Keratinocyte (primary cell): ENCODE data around the gene NPVF. TPM values are rescaled to one million over a fixed set of nuclear protein-coding genes. Genes with fewer than 3 reads are reported as not detected.

Experiments
- DNase-seq: peaks from one replicate; pipeline ENCODE4 v3.0.0-alpha.2; 2011; ENCODE audit warnings: low read depth, missing footprints, low spot score
- FAIRE-seq: peaks from 2 replicates; lab custom pipeline; 2011; peaks lifted over from hg19 to GRCh38; lab: Jason Lieb, UNC
- H2AFZ ChIP-seq: 2 replicates; pipeline ENCODE4 v1.6.0; 2012; ENCODE audit warnings: low read length, control low read depth, inconsistent platforms; ENCODE audit not compliant: control insufficient read depth
- H3K27ac ChIP-seq: 2 replicates; pipeline ENCODE4 v1.5.1; 2011; ENCODE audit warnings: low read length; ENCODE audit not compliant: control insufficient read depth, insufficient read depth
- H3K27me3 ChIP-seq: 3 replicates; pipeline ENCODE4 v1.6.0; 2011; ENCODE audit warnings: low read length; ENCODE audit not compliant: control insufficient read depth, insufficient read depth; ENCODE audit errors: extremely low read depth
- H3K36me3 ChIP-seq, 2 experiments: 2 replicates in 1 of 2; 3 replicates in 1 of 2; pipeline ENCODE4 v1.5.1; 2011; ENCODE audit warnings: low read length in 2 of 2, mild to moderate bottlenecking in 1 of 2; ENCODE audit not compliant: control insufficient read depth in 2 of 2, insufficient read depth in 2 of 2; ENCODE audit errors: extremely low read depth in 1 of 2
- H3K4me1 ChIP-seq: 3 replicates; pipeline ENCODE4 v1.5.1; 2011; ENCODE audit warnings: low read length; ENCODE audit not compliant: control insufficient read depth, insufficient read depth; ENCODE audit errors: extremely low read depth
- H3K4me2 ChIP-seq: 3 replicates; pipeline ENCODE4 v1.6.0; 2011; ENCODE audit warnings: low read depth, low read length; ENCODE audit not compliant: control insufficient read depth, insufficient read depth; ENCODE audit errors: extremely low read depth
- H3K4me3 ChIP-seq, 3 experiments: fragments of 200-600 bp in 1 of 3; sonication (generic) in 1 of 3; 2 replicates in 2 of 3; 3 replicates in 1 of 3; pipeline ENCODE4 v1.5.1; 2011 to 2016; ENCODE audit warnings: low read length in 3 of 3, mild to moderate bottlenecking in 3 of 3, control low read depth in 2 of 3, inconsistent platforms in 1 of 3, low read depth in 1 of 3, mixed read lengths in 1 of 3, mixed run types in 1 of 3, moderate library complexity in 1 of 3; ENCODE audit not compliant: control insufficient read depth in 2 of 3, insufficient read depth in 2 of 3; ENCODE audit errors: extremely low read depth in 1 of 3
- H3K79me2 ChIP-seq: 2 replicates; pipeline ENCODE4 v1.6.0; 2012; ENCODE audit warnings: low read length; ENCODE audit not compliant: control insufficient read depth, insufficient read depth
- H3K9ac ChIP-seq: 3 replicates; pipeline ENCODE4 v1.6.0; 2011; ENCODE audit warnings: low read length; ENCODE audit not compliant: control insufficient read depth, insufficient read depth; ENCODE audit errors: extremely low read depth
- H3K9me1 ChIP-seq: 3 replicates; pipeline ENCODE4 v1.6.0; 2011; ENCODE audit warnings: low read length; ENCODE audit not compliant: control insufficient read depth, insufficient read depth; ENCODE audit errors: extremely low read depth
- H3K9me3 ChIP-seq: 2 replicates; pipeline ENCODE4 v1.5.1; 2012; ENCODE audit warnings: low read depth, low read length; ENCODE audit not compliant: control insufficient read depth
- H4K20me1 ChIP-seq: 3 replicates; pipeline ENCODE4 v1.6.0; 2011; ENCODE audit warnings: low read length; ENCODE audit not compliant: control insufficient read depth, insufficient read depth; ENCODE audit errors: extremely low read depth
- CTCF ChIP-seq, 3 experiments: IDR thresholded peaks in 1 of 3; conservative IDR thresholded peaks in 1 of 3; optimal IDR thresholded peaks in 1 of 3; 2 replicates in 2 of 3; 3 replicates in 1 of 3; pipeline versions ENCODE3 to v1.5.1; 2011; ENCODE audit warnings: low read length in 3 of 3, mild to moderate bottlenecking in 3 of 3, moderate library complexity in 2 of 3, control low read depth in 1 of 3, inconsistent platforms in 1 of 3; ENCODE audit not compliant: insufficient read depth in 2 of 3; ENCODE audit errors: extremely low read depth in 1 of 3
- EZH2 ChIP-seq: IDR thresholded peaks from one replicate; pipeline ENCODE4 v1.6.1; 2012; ENCODE audit warnings: inconsistent platforms, mild to moderate bottlenecking, low read length, moderate library complexity
- dilution Hi-C: fragments of 300-500 bp; cut with MboI; formaldehyde crosslinking; loops from one replicate; pipeline ENCODE4 v1.7.0; 2020; ENCODE audit warnings: low sequenced_read_pairs; ENCODE audit not compliant: extremely low pct_ligation_motif_present
- polyA plus RNA-seq, 5 experiments: library from polyadenylated mRNA; depleted of rRNA in 3 of 5; stranded (reverse) in 3 of 5; stranded (forward) in 1 of 5; unstranded in 1 of 5; fragments of >200 nt; gene quantifications; 1 replicate in 1 of 5; 2 replicates in 3 of 5; 3 replicates in 1 of 5; pipeline versions ENCODE4 v1.2.1 to v1.2.3, GENCODE V29; 2011 to 2012; ENCODE audit warnings: missing spikeins in 2 of 5, low read depth in 1 of 5, low replicate concordance in 1 of 5

NPVF gene
- polyA plus RNA-seq, 1 donor (not counting 4 experiments of a cell fraction or from before 2014, with no cell fraction given) = not detected

- Histone ChIP-seq H3K4me1 (no peaks in the 10 kb centered on the region), H3K27me3 (peaks cover 4% of the 10 kb centered on the region), H3K79me2 (no peaks in the 10 kb centered on the region), H3K9me1 (no peaks in the 10 kb centered on the region), H4K20me1 (no peaks in the 10 kb centered on the region), H3K9me3 (no peaks in the 10 kb centered on the region), H3K36me3 (no peaks in the 10 kb centered on the region), H3K9ac (peak overlapping the region; percentile 11), H3K27ac (no peak overlapping the region), H3K4me3 (peak overlapping the region; percentile 55 to 63 (median 62)), H3K4me2 (peak overlapping the region; percentile 55), H2AFZ (peak overlapping the region; percentile 91)
- TF ChIP-seq CTCF (optimal IDR thresholded peaks at IDR 0.05 in 1 of 3, IDR thresholded peaks at IDR 0.05 in 1 of 3, conservative IDR thresholded peaks at IDR 0.05 in 1 of 3; ENCODE audit: extremely low read depth in 1 of 3, insufficient read depth in 2 of 3, low read length in 3 of 3) (no peak), EZH2 (no peak)
- no peak for DNase-seq
- dilution Hi-C loops = no loop called here
- FAIRE-seq = no peak
Observed at GRCh38 chr7:25180592-25180923, 47.7 kb downstream of the NPVF start.

GRCh38 chr7:25179771-25180591 is 48.3 kb downstream of the NPVF start:
- no peaks in the 10 kb centered on the region for H3K9me3 ChIP-seq
- H3K9ac ChIP-seq = peak overlapping the region; percentile 67
- no peak overlapping the region for H3K27ac ChIP-seq
- H3K4me1 ChIP-seq = no peaks in the 10 kb centered on the region
- H3K36me3 ChIP-seq = no peaks in the 10 kb centered on the region
- H3K4me3 ChIP-seq = peak overlapping the region; percentile 55 to 63 (median 63)
- H2AFZ ChIP-seq = peak overlapping the region; percentile 94
- TF ChIP-seq CTCF (optimal IDR thresholded peaks at IDR 0.05 in 1 of 3, IDR thresholded peaks at IDR 0.05 in 1 of 3, conservative IDR thresholded peaks at IDR 0.05 in 1 of 3; ENCODE audit: extremely low read depth in 1 of 3, insufficient read depth in 2 of 3, low read length in 3 of 3) = peak in 2 of 3 experiments; percentile 64 to 75
- no peak for TF ChIP-seq EZH2
- H3K27me3 ChIP-seq = peaks cover 4% of the 10 kb centered on the region
- no peaks in the 10 kb centered on the region for H3K9me1 ChIP-seq
- FAIRE-seq = no peak
- dilution Hi-C loops = no loop called here
- no peaks in the 10 kb centered on the region for H4K20me1 ChIP-seq
- no peaks in the 10 kb centered on the region for H3K79me2 ChIP-seq
- peak; percentile 25 for DNase-seq
- peak overlapping the region; percentile 61 for H3K4me2 ChIP-seq
